Neuronal stem cell (in vitro differentiated cells): Measurements from ENCODE around the gene HSPB1.

Experiments used
- DNase-seq: peaks from one replicate; pipeline ENCODE4 v3.0.0-alpha.2; 2013; ENCODE audit warnings: low spot score
- H2AFZ ChIP-seq: one replicate; pipeline ENCODE4 v1.6.1; 2013; ENCODE audit warnings: mild to moderate bottlenecking, low read length, inconsistent platforms
- H2AK5ac ChIP-seq: 2 replicates; pipeline ENCODE4 v1.6.1; 2013; ENCODE audit warnings: low read depth, mild to moderate bottlenecking, inconsistent platforms, low read length, moderate library complexity, mixed read lengths
- H2BK120ac ChIP-seq: 2 replicates; pipeline ENCODE4 v1.6.1; 2013; ENCODE audit warnings: low read depth, mild to moderate bottlenecking, inconsistent platforms, low read length, moderate library complexity, mixed read lengths
- H2BK12ac ChIP-seq: one replicate; pipeline ENCODE4 v1.6.1; 2013; ENCODE audit warnings: low read length, inconsistent platforms
- H2BK15ac ChIP-seq: 2 replicates; pipeline ENCODE4 v1.6.1; 2013; ENCODE audit warnings: mild to moderate bottlenecking, low read length, inconsistent platforms, mixed read lengths
- H2BK5ac ChIP-seq: one replicate; pipeline ENCODE4 v1.6.1; 2013; ENCODE audit warnings: inconsistent platforms, mild to moderate bottlenecking, low read length, moderate library complexity
- H3K14ac ChIP-seq: one replicate; pipeline ENCODE4 v1.6.1; 2013; ENCODE audit warnings: low read length, inconsistent platforms
- H3K18ac ChIP-seq: 2 replicates; pipeline ENCODE4 v1.6.1; 2013; ENCODE audit warnings: low read length, inconsistent platforms
- H3K23ac ChIP-seq: 2 replicates; pipeline ENCODE4 v1.6.1; 2013; ENCODE audit warnings: low read depth, mild to moderate bottlenecking, mixed read lengths, low read length, inconsistent platforms; ENCODE audit not compliant: poor library complexity
- H3K27ac ChIP-seq: replicated peaks from 3 replicates; pipeline ENCODE4 v1.5.1; 2013; ENCODE audit warnings: low read length, inconsistent platforms
- H3K27me3 ChIP-seq, 3 experiments: 2 replicates each; pipeline ENCODE4 v1.6.1; 2013; ENCODE audit warnings: low read length in 3 of 3, mild to moderate bottlenecking in 2 of 3, inconsistent platforms in 1 of 3, low read depth in 1 of 3, mixed read lengths in 1 of 3, moderate library complexity in 1 of 3; ENCODE audit not compliant: control insufficient read depth in 3 of 3, insufficient read depth in 3 of 3
- H3K36me3 ChIP-seq, 2 donors: replicated peaks in 1 of 2; 2 replicates each; pipeline ENCODE4 v1.6.1; 2013; ENCODE audit warnings: low read length in 2 of 2; ENCODE audit not compliant: control insufficient read depth in 2 of 2, insufficient read depth in 2 of 2
- H3K4ac ChIP-seq: 2 replicates; pipeline ENCODE4 v1.6.1; 2013; ENCODE audit warnings: inconsistent platforms, mild to moderate bottlenecking, low read length, moderate library complexity
- H3K4me1 ChIP-seq, 2 donors: 1 replicate in 1 of 2; 2 replicates in 1 of 2; pipeline ENCODE4 v1.6.1; 2013; ENCODE audit warnings: low read length in 2 of 2, low read depth in 1 of 2; ENCODE audit not compliant: control insufficient read depth in 2 of 2, insufficient read depth in 1 of 2
- H3K4me2 ChIP-seq: one replicate; pipeline ENCODE4 v1.6.1; 2013; ENCODE audit warnings: mild to moderate bottlenecking, low read length, inconsistent platforms; ENCODE audit not compliant: insufficient read depth, poor library complexity, severe bottlenecking
- H3K4me3 ChIP-seq, 2 donors: 2 replicates each; pipeline ENCODE4 v1.5.1; 2013; ENCODE audit warnings: low read length in 2 of 2, mild to moderate bottlenecking in 2 of 2, inconsistent platforms in 1 of 2, moderate library complexity in 1 of 2
- H3K79me1 ChIP-seq: one replicate; pipeline ENCODE4 v1.6.1; 2013; ENCODE audit warnings: low read depth, mild to moderate bottlenecking, inconsistent platforms, low read length, moderate library complexity
- H3K9ac ChIP-seq: one replicate; pipeline ENCODE4 v1.6.1; 2013; ENCODE audit warnings: mild to moderate bottlenecking, low read depth, low read length, inconsistent platforms; ENCODE audit not compliant: poor library complexity
- H3K9me3 ChIP-seq, 2 donors: replicated peaks in 1 of 2; 2 replicates each; pipeline versions ENCODE3 to v1.6.1; 2013; ENCODE audit warnings: low read length in 2 of 2, mild to moderate bottlenecking in 2 of 2, inconsistent platforms in 1 of 2, low read depth in 1 of 2, mixed read lengths in 1 of 2, moderate library complexity in 1 of 2; ENCODE audit not compliant: control insufficient read depth in 2 of 2, insufficient read depth in 1 of 2
- H4K8ac ChIP-seq: one replicate; pipeline ENCODE4 v1.6.1; 2013; ENCODE audit warnings: low read depth, mild to moderate bottlenecking, inconsistent platforms, low read length, moderate library complexity
- H4K91ac ChIP-seq: one replicate; pipeline ENCODE4 v1.6.1; 2013; ENCODE audit warnings: low read length, low read depth, mild to moderate bottlenecking, inconsistent platforms; ENCODE audit not compliant: poor library complexity
- WGBS, 2 donors: extraction: QIAGEN DNeasy Blood & Tissue Kit; methylation state at CpG; one replicate each; pipeline ENCODE4 v1.1.7; 2013; ENCODE audit warnings: missing lambda C conversion rate in 2 of 2, mixed read lengths in 1 of 2; ENCODE audit not compliant: insufficient read length in 2 of 2, insufficient replicate concordance in 1 of 2; ENCODE audit errors: extremely low coverage in 2 of 2; 5-methylcytosine and 5-hydroxymethylcytosine counted together

The HSPB1 gene

DNA sequence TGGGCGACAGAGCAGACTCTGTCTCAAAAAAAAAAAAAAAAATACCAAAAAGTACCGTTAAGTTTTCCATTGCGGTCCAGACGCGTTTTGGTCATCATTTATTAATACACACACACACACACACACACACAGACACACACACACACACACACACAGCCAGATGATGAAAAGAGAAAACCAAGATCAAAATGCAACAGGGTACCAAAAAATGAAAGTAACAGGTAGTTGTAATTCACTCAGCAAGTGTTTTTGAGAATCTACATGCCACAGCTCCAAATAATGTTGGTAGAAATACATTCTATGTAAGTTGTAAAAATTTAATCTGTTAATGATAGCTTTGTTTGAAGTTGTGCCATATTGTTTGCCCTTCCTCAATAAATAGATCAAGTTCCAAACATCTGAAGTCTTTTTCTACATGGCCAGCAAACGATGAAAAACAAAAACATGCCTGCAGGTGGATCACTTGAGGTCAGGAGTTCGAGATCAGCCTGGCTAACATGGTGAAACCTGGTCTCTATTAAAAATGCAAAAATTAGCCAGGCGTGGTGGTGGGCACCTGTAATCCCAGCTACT, 46.9 kb downstream of the HSPB1 start:
- no peak for DNase-seq
- no peak overlapping the region for H3K4me3 ChIP-seq

DNA sequence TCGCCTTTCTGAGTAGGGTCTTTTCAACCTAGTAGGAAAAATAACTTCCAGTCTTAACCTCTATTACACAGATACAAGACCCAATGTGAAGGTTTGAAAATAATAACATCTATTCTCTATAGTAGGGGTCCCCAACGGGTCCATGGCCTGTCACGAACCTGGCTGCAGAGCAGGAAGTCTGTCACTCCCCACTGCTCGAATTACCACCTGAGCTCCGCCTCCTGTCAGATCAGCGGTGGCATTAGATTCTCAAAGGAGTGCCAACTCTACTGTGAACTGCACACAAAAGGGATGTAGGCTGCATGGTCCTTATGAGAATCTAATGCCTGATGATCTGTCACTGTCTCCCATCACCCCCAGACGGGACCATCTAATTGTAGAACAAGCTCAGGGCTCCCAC, 48.9 kb downstream of the HSPB1 start:
- no peak overlapping the region for H3K23ac ChIP-seq
- no peaks in the 10 kb centered on the region for H3K27me3 ChIP-seq
- H3K9me3 ChIP-seq, result peaks cover 7 to 63% of the 10 kb centered on the region in 2 donors
- no peak for DNase-seq
- H3K4ac ChIP-seq, result no peak overlapping the region
- H2BK12ac ChIP-seq, result no peak overlapping the region
- H4K91ac ChIP-seq, result no peak overlapping the region
- peaks cover 0 to 1% of the 10 kb centered on the region in 2 donors for H3K4me1 ChIP-seq
- no peak overlapping the region for H3K4me3 ChIP-seq
- no peak overlapping the region for H3K18ac ChIP-seq
- H3K79me1 ChIP-seq, result peaks cover 3% of the 10 kb centered on the region
- no peak overlapping the region for H3K27ac ChIP-seq
- WGBS, 2 donors, result no CpG with 5 or more reads among the region's 7 CpGs
- no peak overlapping the region for H3K14ac ChIP-seq
- H2BK120ac ChIP-seq, result no peak overlapping the region
- H3K4me2 ChIP-seq, result no peak overlapping the region
- no peak overlapping the region for H2AFZ ChIP-seq
- H3K36me3 ChIP-seq, result peaks cover 28 to 98% of the 10 kb centered on the region in 2 donors
- H2AK5ac ChIP-seq, result no peak overlapping the region
- no peak overlapping the region for H2BK5ac ChIP-seq
- no peak overlapping the region for H4K8ac ChIP-seq
- no peak overlapping the region for H3K9ac ChIP-seq
- no peak overlapping the region for H2BK15ac ChIP-seq

More for the DNA sequence above, 46.9 kb downstream of the HSPB1 start:
- H2BK15ac ChIP-seq, result no peak overlapping the region
- no peaks in the 10 kb centered on the region for H3K27me3 ChIP-seq
- H3K14ac ChIP-seq, result no peak overlapping the region
- H4K91ac ChIP-seq, result no peak overlapping the region
- H2BK5ac ChIP-seq, result no peak overlapping the region
- H3K18ac ChIP-seq, result no peak overlapping the region
- no peak overlapping the region for H3K9ac ChIP-seq
- no peak overlapping the region for H2BK12ac ChIP-seq
- no CpG with 5 or more reads among the region's 8 CpGs for WGBS, 2 donors
- H3K23ac ChIP-seq, result no peak overlapping the region
- peaks cover 0 to 1% of the 10 kb centered on the region in 2 donors for H3K4me1 ChIP-seq
- peaks cover 7% of the 10 kb centered on the region for H3K79me1 ChIP-seq
- H2BK120ac ChIP-seq, result no peak overlapping the region
- H2AFZ ChIP-seq, result no peak overlapping the region
- H3K4me2 ChIP-seq, result no peak overlapping the region
- no peak overlapping the region for H3K4ac ChIP-seq
- H3K36me3 ChIP-seq, result peaks cover 36 to 97% of the 10 kb centered on the region in 2 donors
- H4K8ac ChIP-seq, result no peak overlapping the region
- no peak overlapping the region for H2AK5ac ChIP-seq
- H3K9me3 ChIP-seq, result peaks cover 5 to 46% of the 10 kb centered on the region in 2 donors
- H3K27ac ChIP-seq, result no peak overlapping the region

DNA sequence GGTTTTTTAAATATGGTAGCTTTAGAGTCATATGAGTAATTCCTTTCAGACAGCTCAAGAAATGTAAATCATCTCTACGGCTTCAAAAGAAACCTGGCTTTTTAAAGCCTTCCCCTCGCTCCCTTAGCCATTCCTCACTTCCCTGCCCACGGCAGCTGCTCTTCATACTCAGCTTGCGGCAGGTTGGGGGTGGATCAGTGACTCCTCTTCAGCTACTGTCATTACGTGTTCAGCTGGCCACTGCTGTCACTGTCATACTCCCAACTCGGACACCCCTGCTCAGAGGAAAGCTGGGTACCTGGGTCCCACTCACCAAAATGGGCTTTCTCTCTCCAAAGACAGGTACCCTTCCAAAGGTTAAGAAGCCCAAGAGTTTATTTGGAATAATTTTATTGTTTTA, 49.7 kb downstream of the HSPB1 start:
- Histone ChIP-seq H3K9ac (no peak overlapping the region), H3K4me1 (peaks cover 2 to 5% of the 10 kb centered on the region in 2 donors), H3K9me3 (peaks cover 7 to 59% of the 10 kb centered on the region in 2 donors), H3K36me3 (peaks cover 21 to 98% of the 10 kb centered on the region in 2 donors), H3K18ac (no peak overlapping the region), H3K14ac (no peak overlapping the region), H4K91ac (no peak overlapping the region), H2BK12ac (no peak overlapping the region), H3K4ac (no peak overlapping the region), H2AFZ (no peak overlapping the region), H2BK15ac (no peak overlapping the region), H3K4me3 (no peak overlapping the region), H2AK5ac (no peak overlapping the region), H3K27ac (no peak overlapping the region), H3K4me2 (no peak overlapping the region), H3K27me3 (no peaks in the 10 kb centered on the region), H4K8ac (no peak overlapping the region), H3K23ac (no peak overlapping the region), H2BK120ac (no peak overlapping the region), H3K79me1 (peaks cover 3% of the 10 kb centered on the region), H2BK5ac (no peak overlapping the region)
- no peak for DNase-seq
- WGBS, 2 donors, result no CpG with 5 or more reads among the region's 6 CpGs

DNA sequence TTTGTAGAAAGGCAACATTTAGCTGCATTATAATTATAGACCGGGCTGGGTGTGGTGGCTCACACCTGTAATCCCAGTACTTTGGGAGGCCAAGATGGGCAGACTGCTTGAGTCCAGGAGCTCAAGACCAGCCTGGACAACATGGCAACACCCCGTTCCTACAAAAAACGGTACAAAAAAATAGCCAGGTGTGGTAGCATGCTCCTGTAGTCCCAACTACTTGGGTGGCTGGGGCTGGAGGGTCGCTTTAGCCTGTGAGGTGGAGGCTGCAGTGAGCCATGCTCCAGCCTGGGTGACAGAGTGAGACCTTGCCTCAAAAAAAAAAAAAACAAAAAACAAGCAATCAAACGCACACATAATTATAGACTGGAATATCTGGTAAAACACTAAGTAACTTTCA, 51.3 kb downstream of the HSPB1 start:
- Histone ChIP-seq H3K27me3 (no peaks in the 10 kb centered on the region), H3K4ac (no peak overlapping the region), H2BK5ac (no peak overlapping the region), H4K8ac (no peak overlapping the region), H3K27ac (no peak overlapping the region), H2AFZ (no peak overlapping the region), H3K9ac (no peak overlapping the region), H2BK120ac (no peak overlapping the region), H3K4me2 (no peak overlapping the region), H4K91ac (no peak overlapping the region), H3K4me3 (no peak overlapping the region), H3K36me3 (peaks cover 20 to 86% of the 10 kb centered on the region in 2 donors), H3K9me3 (peaks cover 7 to 59% of the 10 kb centered on the region in 2 donors), H3K79me1 (peaks cover 7% of the 10 kb centered on the region), H3K18ac (no peak overlapping the region), H2AK5ac (no peak overlapping the region), H3K14ac (no peak overlapping the region), H2BK15ac (no peak overlapping the region), H3K23ac (no peak overlapping the region), H3K4me1 (peaks cover 2 to 5% of the 10 kb centered on the region in 2 donors), H2BK12ac (no peak overlapping the region)
- no CpG with 5 or more reads among the region's 5 CpGs for WGBS, 2 donors
- DNase-seq, result no peak
